Activated CD8-positive, alpha-beta memory T cell treated with anti-CD3 and anti-CD28 coated beads for 24 hours (primary cell): ENCODE results near the gene SLC34A3.

ENCODE experiments used
- DNase-seq: peaks from one replicate; pipeline ENCODE4 v3.0.0-alpha.2; 2020

Gene SLC34A3

GRCh38 chr9:137278721-137279711 is 48.3 kb downstream of the SLC34A3 start:
- no peak for DNase-seq

DNA sequence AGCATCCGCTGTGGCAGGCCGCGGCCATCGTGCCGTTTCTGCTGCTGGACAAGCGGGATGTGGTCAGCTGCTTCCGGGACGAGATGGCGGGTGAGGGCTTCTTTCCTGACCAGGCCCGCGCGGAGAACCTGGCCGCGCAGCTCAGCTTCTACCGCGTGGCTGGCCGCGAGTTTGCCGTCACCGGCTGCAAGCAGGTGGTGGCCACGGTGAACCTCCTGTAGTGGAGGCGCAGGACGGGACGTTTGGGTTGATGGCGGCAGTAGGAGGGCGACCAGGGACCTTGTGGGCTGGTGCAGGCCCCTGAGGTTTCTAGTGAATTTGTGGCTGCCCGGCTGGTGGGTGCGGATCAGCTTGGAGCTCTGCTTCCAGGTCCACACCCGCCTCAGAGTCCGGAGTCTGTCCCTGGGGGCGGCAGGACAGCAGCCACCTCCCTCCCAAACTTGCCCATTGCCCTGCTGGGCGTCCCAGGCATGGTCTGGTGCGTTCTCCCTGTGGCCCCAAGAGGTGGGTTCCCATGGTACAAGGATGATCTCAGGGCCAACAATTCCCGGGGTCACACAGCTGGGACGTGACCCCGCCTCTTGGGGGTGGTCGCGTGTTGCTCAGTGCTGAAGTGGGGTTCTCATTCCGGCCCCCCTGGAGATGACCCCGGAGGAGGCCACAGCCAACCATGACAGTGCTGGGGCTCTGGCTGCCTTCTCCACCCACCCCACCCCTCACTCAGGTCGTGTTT is 49.2 kb downstream of the SLC34A3 start:
- no peak for DNase-seq

DNA sequence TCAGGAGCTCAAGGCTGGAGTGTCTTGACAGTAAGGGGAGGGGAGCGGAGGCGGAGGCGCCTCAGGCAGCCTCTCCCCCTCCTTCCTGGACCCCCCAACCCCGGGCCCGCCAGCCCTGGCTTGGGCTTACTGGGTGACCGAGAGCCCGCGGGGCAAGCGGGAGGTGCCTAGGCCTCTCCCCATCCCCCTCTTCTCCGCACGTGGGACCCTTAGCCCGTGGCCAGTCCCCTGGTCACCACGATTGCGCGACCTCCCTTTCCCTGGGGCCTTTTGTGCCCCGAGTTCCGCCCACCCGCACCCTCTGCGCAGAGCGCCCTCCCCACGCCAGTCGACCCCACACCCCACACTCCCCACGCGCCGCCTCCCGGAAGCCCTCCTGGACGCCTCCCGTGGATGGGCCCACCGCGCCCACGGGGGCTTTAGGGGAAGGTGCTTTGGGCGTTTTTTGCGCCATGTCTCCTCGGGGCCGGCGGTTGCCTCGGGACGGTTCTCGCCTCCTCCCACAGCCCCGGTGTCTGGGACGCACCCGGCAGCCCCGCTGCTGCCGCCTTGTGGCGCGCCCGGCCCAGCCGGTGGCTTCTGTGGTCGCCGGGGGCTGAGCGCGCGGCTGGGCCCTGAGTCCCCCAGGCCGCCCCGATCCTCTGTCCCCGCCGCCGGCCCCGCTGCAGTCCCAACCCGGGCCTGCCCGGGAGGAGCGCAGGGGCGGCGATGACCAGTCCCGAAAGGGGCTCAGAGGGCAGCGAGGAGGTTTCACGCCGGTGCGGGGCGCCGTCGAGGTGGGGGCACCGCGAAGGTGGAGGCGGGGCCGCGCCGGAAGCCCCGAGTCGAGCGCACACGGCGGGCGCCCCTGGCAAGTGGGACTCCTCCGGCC is 50.0 kb downstream of the SLC34A3 start:
- DNase-seq: no peak

DNA sequence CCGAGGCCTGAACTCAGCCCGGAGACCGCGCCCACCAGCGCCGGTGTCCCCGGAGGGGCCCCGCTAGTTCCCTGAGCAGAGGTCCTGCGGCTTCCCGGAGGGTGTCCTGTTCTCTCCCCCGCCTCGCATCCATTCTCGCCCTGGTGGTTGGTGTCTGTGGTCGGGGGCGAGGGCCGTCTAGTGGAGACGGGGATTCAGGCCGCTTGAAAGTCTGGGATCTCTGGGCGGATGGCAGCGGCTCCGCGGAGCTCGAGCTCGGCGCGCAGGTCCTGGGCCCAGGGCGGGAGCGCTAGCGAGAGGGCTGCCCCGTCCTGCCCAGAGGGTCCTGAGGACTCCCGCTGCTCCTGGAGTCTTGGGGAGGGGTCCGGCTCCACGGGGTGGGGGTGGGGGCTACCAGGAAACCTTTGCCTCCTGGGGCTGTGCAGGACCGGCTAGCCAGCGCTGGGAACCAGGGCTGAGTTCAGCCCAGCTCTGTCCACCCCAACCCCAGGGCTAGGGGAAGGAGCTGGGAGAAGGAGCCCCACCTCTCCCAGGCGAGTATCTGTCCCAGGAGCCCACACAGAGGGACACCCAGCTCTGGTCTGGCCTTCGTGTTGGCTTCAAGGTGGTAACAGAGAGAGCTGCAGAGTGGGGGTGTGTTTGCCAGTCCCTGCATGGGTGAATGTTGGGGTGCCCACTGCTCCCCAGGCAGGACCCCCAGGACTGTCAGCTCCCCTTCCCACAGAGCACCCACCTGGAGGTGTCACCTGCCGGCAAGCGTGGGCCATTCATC is 50.8 kb downstream of the SLC34A3 start:
- no peak for DNase-seq
